HG03558 (cell line): Measurements from ENCODE around the gene PHF12.
"Not testable (repeated sequence)": the region's sequence is repeated elsewhere in the genome, so short reads cannot be mapped to it uniquely, and the experiment has no call there.

Experiments
- ATAC-seq: cut with Tn5 transposase; IDR thresholded peaks from one replicate; pipeline ENCODE4 v1.9.1; 2021; ENCODE audit warnings: moderate number of reproducible peaks; ENCODE audit not compliant: unreplicated experiment; ENCODE audit errors: extremely low read depth

PHF12 gene

GRCh38 chr17:28940675-28941074 lies 10.6 kb downstream of the PHF12 start:
- no peak for ATAC-seq

GRCh38 chr17:28940142-28940541 lies 11.2 kb downstream of the PHF12 start:
- no peak for ATAC-seq

- no peak for ATAC-seq
Measured at GRCh38 chr17:28938552-28938951, 12.8 kb downstream of the PHF12 start.

- ATAC-seq, result no peak
Measured at GRCh38 chr17:28937044-28937729, 14.1 kb downstream of the PHF12 start.

- no peak for ATAC-seq
Measured at GRCh38 chr17:28935744-28936460, 15.4 kb downstream of the PHF12 start.

- ATAC-seq, result not testable (repeated sequence)
Measured at GRCh38 chr17:28934508-28934907, 16.8 kb downstream of the PHF12 start.

- no peak for ATAC-seq
Measured at GRCh38 chr17:28929787-28930186, 21.5 kb downstream of the PHF12 start.

GRCh38 chr17:28928061-28928460 lies 23.3 kb downstream of the PHF12 start:
- ATAC-seq, result no peak

GRCh38 chr17:28926786-28927185 lies 24.5 kb downstream of the PHF12 start:
- no peak for ATAC-seq

GRCh38 chr17:28926366-28926765 lies 25.0 kb downstream of the PHF12 start:
- no peak for ATAC-seq

- ATAC-seq, result no peak
Measured at GRCh38 chr17:28925912-28926365, 25.4 kb downstream of the PHF12 start.

- ATAC-seq, result no peak
Measured at GRCh38 chr17:28920201-28920600, 31.1 kb downstream of the PHF12 start.

- ATAC-seq, result no peak
Measured at GRCh38 chr17:28918295-28918694, 33.0 kb downstream of the PHF12 start.

GRCh38 chr17:28917465-28917864 lies 33.9 kb downstream of the PHF12 start:
- ATAC-seq, result no peak

GRCh38 chr17:28917029-28917428 lies 34.3 kb downstream of the PHF12 start:
- ATAC-seq, result no peak

- ATAC-seq, result no peak
Measured at GRCh38 chr17:28916302-28916934, 34.9 kb downstream of the PHF12 start.

- ATAC-seq, result no peak
Measured at GRCh38 chr17:28912938-28913333, 38.4 kb downstream of the PHF12 start.

- no peak for ATAC-seq
Measured at GRCh38 chr17:28912281-28912937, 38.9 kb downstream of the PHF12 start.

GRCh38 chr17:28911411-28912045 lies 39.8 kb downstream of the PHF12 start:
- no peak for ATAC-seq

- ATAC-seq, result no peak
Measured at GRCh38 chr17:28910534-28910933, 40.8 kb downstream of the PHF12 start.
